HG02759 (cell line): Measurements from ENCODE around the gene BNC2.

ENCODE experiments used
- ATAC-seq: cut with Tn5 transposase; IDR thresholded peaks from one replicate; pipeline ENCODE4 v1.9.1; 2021; ENCODE audit warnings: mild to moderate bottlenecking, moderate library complexity; ENCODE audit not compliant: unreplicated experiment

Gene BNC2

DNA sequence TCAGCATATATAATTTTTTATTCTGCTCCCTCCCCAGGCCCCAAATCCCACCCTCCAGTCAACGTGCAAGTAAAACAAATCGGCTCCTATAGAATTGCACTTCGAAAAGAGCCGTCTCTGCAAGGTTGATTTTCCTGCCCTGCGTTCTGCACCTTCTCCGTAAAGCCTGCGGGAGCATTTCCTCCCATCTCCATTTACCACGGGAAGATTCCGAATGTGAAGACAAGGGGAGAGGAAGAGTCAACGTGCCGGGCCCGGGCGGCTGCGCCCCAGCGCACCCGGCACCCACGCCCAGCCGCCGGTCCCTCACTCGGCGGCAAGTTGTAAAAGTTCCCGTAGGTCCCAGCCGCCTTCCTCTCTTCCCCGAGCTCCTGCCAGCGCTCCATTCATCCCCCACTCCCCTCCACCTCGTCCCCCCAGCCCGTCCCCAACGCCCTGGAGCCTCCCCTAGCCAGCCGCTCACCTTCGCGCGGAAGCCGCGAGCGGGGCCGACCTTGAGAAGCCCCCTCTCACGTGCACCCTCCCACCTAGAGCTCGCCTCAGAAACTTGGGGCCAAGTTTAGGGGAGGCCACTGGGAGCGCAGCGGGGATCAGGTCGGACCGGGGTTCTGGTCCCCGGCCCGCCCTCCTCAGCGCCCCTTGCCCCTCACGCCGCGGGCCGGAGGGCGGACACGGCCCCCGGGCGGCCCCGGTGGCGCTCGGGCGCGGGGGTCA, 431 bp downstream of the BNC2 start:
- no peak for ATAC-seq

DNA sequence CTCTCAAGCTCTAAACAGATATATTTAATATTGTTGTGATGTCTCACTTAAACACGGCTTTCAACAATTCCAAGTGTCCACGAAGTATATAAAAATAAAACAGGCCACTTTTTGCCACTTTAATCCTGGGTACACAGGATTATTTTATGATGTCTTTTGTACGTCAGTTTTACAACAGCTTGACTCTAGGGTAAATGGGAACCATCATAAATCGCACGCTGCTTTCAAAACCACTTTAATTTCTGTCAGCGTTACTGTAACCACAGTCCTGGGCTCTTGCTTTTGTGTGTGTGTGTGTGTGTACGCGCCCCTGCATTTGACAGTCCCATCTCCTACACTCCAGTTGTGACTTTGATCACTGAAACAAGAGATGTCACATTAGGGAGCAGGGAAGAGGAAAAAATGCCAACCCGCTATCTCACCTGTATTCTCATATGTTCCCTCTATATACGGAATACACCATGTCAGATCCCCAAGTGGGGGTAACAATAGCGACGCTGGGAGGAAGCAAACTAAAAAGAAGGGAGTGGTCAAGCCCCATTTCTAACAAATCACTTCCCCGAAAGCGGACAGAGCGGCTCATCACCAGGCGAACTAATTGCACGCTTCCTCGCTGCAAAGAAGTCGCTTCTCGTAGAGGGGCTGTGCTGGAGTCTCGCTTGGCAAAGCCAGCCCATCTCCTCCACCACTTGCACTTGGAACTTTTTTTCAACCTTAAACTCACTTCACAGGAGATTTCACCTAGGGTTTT, 1.2 kb downstream of the BNC2 start:
- no peak for ATAC-seq

DNA sequence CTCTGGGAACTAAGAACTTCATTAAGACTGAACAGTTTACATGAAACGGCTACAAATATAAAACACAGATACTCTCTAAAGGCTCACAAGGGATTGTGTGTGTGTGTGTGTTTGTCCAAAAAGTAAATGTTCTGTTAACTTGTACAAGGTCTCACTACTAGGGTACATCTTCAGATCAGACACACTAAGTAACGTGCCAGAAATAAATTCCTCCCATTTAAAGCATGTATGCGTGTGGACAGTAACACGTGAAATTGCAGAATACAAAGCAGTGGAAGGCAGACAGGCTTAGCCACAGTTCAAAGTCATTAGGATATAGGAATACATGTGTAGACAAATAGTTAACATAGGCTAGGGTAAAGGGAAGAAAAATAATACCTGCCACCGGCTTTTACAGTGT, 1.8 kb downstream of the BNC2 start:
- no peak for ATAC-seq

DNA sequence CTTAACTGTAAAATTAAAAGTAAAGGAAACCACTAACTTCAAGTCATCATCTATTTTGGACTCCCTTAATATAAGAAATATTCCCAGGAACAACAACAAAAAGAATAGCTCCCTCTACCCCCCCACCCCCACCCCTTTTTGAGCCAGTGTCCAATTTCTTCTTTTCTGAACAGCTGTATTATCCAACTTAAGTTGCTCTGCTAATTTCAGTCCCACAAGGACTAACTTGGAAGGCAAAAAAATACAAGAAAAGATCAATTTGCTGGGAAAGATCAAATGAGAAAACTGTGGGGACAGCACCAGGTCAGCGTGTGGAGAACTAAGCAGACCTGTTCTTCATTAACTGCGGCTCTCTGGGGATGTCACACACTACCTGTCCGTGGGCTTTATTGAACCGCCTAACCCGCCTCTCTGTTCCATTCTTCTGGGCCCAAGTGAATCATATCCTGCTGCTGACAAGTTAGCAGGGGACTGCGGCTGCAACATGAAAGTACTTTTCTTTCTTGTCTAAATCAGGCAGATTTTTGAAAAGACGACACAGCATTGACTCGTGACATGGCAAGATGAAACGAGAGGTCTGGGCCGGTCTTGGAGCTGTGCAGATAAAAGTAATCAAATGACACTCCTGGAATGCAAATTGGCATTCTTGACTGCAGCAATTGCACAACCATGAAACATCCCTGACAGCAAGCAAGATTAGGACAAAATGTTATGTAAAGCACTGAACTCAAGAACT, 2.7 kb downstream of the BNC2 start:
- ATAC-seq, result no peak

DNA sequence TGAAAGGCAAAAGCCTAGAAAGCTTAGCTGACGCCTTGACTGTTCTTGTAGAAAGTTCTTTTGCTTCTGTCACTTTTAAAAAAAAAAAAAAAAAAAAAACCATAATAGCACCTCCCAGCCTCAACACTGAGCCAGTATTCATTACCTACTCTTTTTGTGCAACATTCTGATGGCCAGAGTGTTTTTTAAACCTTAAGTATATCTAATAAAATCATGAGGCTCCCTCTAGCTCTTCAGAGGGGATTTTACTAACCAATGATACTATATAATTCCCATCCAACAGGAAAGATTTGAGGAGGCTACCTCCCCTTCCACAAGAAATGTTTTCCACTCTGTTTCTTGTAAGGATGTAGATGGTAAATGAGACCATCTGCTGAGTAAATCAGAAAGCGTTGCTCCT, 3.9 kb downstream of the BNC2 start:
- ATAC-seq, result no peak

DNA sequence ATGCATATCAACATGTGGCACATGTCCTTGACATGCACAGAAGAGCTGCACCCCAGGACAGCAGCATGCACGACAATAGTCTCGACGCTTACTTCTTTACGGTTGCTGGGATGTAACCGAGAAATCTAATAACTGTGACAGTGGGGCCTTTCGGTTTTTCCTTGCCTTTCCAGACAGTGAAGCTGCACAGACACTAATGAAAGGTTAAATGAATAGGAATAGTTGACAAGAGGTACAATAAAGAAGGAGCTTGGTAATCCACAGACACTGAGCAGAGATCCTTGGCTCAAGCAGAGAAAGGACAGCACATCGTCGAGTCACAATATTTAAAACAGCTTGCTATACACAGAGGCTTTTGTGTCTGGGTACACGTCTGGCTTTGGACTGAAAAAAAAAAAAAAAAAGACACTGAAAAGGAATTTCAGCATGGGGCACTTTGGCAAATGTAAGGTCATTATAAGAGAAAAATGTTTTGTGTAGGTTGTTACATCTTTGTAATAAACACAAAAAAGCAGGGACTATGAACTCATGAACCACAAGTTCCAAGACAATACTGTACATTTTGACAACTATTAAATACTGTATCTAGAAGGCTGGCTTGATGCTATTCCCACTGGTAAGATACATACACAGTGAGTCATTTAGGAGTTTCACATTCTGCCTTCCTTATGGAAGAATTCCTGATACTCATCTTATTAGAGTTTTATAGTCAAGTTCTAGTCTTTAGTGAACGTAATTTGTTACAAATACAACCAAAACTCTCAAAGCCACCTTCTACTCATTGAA, 5.6 kb downstream of the BNC2 start:
- ATAC-seq, result no peak

DNA sequence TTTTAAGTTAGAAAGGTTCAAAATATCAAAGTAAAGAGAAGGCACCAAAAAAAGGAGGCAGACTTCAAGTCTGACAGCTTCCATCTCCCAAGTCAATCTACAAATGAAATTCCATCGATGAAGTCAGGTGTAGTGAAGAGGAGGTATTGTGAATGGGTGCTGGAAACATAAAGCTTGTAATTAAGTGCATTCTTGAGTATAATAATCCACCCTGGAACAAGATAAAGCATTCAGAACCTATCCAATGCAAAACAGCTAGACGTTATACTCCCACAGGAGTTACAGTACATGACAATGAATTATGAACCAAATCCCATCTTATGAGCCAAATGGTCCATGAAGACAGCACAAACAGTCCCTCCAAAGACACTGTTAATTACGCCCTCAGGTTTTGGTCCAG, 22.3 kb downstream of the BNC2 start:
- no peak for ATAC-seq

DNA sequence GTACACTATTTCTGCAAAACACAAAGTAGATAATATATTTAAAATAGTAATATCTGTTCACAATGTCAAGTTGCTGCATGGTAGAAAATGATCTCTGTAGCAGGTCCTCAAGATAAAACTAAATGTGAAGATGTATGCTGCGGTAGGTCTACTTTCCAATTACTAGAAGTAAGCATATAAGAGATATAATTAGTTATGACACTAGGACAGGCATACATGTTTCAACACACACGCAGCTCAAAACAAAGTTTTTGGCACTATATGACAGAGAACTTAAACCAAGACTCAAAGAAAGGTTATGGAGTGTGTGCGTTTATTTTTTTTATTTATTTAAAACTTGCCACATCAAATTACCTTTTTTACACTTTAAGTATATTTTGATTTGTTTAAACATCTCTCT, 23.5 kb downstream of the BNC2 start:
- ATAC-seq, result no peak

DNA sequence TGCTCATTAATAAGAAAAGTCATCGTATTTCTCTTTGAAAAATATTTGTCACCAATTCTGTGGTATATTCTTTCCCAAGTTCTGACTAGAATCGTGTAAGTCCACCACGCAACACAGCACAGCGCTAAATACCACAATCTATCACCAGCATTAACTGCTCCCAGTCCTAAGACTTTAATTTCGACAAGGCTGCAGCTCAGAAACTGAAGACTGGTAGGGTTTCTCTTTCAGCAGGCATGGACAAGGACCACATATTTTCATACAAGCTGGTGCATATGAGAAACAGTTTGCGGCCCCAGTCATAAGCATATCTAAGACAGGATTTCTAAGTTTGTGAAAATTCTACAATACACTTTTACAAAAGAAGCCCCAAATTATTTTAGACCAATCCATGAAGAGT, 24.1 kb downstream of the BNC2 start:
- no peak for ATAC-seq

DNA sequence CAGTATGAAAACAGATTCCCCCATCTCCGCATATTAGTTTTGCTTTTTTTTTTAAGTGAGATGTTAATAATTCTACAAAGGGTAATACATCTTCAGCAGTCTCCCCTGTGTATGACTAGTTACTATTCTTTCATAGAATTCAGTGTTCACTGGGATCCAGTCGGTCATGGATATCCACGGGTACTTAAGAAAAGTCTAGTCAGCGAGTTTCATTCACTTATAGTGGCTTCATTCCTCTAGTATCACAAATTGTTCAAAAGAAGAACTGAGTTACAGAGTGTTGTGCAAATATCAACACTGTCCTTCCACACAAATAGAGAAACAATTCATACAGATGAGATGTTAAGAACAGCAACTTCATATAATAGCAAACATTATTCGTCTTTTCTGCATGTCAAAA, 35.7 kb downstream of the BNC2 start:
- no peak for ATAC-seq

DNA sequence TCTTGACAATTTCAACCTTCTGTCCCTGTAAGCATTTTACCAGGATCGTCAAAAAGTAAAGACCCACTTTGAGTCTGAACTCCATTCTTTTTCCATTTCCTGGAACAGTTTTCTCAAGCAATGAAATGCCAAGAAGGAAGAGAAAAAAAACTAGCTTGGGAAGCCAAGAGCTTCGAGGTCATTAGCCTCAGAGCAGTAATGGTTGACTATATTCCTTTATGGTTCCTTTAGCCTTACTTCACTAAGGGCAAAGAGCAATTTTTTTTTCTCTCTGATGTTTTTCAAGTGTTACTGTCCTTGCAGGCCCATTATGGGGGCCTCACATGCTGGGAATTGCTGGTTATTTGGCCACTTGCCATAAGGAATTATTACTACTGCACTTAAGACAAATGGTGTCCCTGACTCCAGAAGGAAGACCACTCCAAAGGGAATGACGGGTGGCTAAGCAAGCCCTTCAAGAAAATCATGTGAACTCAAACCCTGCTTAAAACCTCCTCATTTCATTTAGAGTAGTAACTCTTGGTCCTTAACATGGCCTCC, 37.1 kb downstream of the BNC2 start:
- no peak for ATAC-seq

DNA sequence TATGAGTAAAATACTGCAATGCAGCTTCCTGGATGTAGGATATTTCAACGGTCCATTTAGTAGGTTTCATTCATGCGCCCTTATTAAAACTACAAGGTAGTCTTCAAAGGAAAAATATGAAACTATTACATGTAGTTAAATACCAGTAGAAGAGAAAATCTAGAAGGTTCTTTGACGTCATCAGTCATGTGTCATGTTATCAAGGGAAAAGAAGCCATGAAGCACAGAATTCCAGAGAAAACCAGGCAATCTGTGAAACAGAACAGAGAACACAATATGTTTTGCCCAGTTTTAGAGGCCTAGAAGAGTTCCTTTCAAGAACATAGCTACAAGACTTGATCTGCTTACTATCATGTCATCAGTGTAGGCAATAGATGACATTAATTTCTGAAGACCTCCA, 38.4 kb downstream of the BNC2 start:
- no peak for ATAC-seq

DNA sequence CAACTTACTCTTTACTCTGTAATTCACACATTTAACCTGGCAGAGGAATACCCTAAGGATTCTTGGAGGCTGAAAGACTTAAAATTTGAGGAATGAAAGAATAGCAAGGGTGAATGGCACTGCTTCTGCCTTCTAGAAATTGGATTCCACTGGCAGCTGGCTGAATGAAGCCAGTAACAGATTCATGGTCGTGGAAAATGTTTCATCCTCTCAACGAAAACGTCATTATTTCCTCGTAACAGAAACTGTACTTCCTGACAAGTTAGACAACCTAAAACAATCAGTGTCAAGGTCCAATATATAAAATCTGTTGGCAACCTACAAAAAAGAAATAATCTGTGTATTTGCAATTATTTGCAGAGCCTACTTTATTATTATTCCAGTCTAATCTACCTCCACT, 39.7 kb downstream of the BNC2 start:
- no peak for ATAC-seq

DNA sequence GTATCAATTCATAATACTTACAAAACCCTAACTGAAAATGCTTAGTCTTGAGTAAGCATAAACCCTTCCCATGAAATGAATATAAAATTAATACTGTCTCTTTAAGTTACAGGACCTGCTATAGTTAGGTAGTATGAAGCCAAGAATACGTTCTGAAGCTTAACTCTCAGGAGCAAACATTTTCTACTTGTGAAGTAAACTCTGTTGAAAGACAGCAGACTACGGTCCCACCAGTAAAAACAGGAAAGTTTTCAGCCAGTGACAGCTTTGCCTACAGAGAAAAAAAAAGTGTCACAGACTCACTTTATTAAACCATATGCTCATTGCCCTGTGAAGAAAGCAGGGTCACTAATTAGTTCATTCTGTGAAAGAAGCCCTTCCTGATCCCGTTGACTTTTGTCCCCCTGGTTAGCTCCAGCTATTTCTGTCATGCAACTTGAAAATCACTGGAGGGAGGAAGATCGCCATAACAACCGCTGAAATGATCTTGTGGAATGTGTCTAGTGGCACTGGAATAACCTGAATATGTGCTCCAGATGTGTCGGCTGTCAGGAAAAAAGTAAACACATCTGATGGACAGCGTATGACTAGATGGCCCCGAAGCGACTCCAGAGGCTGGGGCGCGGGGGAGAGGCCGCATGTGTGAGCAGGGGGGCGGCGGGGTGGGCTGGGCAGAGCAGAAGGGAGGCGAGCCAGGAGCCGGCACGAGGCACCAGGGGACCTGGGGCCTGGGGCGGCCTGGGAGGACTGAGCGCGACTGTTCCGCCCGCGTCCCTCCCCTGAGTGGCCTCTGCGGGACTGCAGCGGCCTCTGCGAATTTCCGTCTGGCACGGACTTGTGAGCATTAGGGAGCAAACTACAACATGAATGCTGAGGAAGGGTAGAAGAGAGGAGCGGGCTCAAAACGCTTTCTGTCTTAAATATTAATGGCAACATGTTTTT, 41.9 kb downstream of the BNC2 start:
- no peak for ATAC-seq

DNA sequence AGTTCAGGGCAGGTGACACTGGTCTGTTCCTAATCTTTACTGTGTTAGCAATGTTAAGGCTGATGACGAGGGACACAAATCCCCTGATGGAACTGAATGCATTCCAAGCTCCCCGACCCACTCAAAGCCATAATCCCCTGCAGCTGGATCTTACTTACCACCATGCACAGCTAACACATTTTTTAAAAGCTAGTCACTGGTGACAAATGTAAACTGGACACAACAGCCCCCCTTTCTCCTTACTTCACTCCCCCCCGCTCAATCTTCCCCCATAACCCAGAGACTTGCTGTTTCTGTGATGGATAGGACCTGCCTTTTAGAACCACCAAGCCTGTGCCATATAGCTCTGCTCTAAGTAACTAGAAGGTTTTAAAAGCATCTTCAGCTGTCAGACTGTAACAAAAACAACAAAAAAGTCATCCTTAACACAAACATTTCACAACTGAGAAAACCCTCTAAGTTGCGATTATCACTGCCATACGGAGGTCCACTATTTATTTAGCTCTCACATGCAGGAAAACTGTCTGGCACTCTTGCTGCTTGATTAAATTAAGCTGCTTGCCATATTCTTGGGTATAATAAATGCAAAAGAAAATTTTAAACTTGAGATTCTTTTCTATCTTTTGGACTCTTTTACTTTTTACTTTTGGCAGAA, 44.4 kb downstream of the BNC2 start:
- no peak for ATAC-seq

DNA sequence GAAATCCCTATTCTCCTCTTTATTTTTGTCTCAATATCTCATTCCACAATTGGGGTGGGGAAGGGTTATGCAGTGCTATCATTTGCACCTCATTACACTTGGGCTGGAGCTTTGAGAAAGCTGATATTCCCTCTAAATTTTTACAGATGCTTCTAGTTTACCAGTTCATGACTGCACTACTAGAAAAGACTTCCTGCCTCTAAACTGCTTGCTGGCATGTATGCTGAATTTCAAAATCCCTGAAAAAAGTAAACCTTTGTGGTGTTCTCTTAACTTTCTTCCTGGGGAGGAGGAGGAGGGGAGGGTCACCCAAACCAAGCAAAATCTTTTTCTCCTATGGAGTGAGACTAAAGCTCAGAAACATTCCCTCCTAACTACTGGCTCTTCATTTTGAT, 45.1 kb downstream of the BNC2 start:
- no peak for ATAC-seq

DNA sequence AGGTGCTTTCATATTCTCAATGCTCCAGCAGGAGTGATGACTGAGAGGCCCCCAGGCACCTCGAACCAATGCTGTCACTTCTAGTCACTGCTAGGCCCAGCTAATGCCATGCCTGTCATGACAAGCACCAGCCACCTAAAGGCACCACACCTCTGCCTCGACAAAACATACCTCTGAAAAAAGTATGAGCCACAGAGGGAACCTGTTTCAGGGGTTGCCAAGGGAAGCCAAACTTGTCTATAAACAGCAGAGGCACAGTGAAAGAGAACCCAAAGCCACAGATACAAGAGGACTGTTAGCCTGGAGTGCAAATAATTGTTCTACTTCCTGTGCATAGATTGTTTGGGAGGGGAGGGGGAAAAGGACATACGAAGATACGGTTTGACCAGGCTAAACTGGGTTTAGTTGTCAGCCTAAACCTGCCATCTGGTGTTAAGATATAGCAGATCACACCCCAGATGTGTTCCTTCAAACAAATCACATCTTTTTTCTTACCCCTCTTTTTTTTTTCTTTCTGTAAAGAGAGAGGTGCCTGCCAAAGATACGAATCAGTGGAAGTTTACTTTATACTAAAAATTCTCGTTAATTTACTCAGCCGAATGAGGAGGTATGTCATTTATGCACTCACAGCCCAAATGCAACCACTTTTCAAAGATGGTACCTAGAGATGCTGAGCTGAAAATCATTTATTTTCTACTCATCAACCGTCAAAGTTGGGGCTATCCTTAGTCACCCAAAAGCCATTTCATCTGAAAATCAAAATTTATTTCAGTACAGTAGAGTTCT, 45.7 kb downstream of the BNC2 start:
- ATAC-seq, result no peak

DNA sequence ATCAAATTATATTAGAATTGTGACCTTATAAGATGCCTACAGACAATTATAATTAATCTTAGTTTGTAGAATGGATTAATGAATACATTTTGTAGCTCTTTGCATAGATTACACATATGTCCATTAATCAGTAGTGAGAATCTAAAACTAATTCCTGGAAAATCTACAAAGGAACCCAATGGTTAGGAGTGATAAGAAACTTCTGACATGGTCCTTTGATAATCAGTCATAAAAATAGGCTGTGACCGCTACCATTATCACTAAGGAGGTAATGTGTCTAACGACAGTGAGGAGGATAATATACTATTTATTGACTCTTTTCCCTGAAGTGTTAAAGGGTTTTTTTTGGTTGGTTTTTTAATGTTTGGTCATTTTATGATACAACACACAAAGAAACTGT, 46.6 kb downstream of the BNC2 start:
- no peak for ATAC-seq

DNA sequence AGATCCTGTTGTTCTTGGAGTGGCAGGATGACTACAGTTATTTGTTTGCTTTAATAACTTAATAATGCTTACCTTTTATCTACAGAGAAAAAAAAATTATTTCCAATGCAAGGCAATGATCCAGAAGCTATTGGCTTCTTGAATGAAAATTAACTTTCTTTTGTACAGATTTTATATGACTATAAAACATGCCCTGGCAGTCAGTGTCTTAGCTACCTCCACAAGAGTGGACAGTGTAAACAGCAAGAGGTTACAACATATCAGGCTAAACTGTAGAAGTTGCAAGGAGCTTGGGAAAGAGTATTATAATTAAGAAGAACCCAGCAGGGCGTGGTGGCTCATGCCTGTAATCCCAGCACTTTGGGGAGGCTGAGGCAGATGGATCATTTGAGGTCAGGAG, 49.1 kb downstream of the BNC2 start:
- ATAC-seq, result no peak
